HG02870 (cell line): ENCODE data around the gene LTN1.
"Not testable (repeated sequence)": the region's sequence is repeated elsewhere in the genome, so short reads cannot be mapped to it uniquely, and the experiment has no call there.

Source experiments
- ATAC-seq: cut with Tn5 transposase; IDR thresholded peaks from one replicate; pipeline ENCODE4 v1.9.1; 2021; ENCODE audit warnings: mild to moderate bottlenecking, moderate library complexity; ENCODE audit not compliant: unreplicated experiment

The LTN1 gene

DNA sequence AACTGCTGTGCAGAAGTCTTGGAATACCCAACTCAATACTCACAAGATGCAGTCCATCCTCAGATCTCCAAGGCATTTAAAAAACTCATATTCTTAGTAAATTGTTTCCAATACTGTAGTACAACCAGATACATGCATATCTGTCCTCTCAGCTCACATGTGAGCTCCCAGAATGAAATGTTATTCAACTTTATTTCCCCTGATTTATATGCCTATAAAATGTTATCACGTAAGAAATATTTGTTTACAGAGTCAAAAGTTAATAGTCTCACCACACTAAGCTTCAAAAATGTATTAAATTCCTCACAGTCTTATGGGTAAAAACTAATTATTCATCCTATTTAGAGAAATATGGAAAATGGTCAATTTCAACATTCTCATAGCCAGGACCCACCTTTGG lies 56.6 kb downstream of the LTN1 start:
- no peak for ATAC-seq

DNA sequence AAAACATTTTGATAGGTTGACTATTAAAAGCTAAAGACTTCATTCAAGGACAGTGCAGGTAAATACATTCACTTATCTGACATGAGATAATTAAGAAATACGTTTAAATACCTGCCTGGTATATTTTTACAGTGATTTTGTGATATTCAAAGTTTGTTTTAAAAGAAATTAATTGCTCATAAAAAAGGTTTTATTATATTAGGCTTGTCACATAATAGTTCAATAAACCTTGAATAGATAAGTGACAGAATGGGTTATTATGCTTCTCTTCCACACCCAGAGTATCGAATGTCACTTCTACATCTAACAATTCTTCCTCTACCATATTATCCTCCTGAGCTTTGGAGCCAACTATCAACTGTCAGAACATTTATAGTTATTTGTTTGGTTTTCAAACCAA lies 60.0 kb downstream of the LTN1 start:
- ATAC-seq = no peak

DNA sequence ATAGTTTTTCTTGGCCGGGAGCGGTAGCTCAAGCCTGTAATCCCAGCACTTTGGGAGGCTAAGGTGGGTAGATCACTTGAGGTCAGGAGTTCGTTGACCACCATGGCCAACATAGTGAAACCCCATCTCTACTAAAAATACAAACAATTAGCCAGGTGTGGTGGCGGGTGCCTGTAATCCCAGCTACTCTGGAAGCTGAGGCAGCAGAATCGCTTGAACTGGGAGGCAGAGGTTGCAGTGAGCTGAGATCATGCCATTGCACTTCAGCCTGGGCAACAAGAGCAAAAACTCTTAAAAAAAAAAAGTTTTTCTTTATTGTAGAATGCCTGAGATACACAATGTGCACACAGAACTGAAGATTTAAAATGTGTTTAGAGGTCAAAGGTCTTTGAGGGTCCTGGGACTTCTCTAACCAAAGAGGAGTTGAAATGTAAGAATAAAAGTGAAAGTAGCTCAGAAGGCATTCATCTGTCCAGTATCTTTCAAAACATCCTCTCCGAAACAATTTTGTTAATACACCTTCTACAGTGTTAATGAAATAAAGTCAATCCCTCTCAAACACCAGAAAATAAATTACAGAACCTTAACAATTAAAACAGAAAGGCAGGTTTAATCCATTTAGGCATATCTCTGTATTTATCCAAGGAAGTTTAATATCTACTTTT lies 60.8 kb downstream of the LTN1 start:
- ATAC-seq = not testable (repeated sequence)

DNA sequence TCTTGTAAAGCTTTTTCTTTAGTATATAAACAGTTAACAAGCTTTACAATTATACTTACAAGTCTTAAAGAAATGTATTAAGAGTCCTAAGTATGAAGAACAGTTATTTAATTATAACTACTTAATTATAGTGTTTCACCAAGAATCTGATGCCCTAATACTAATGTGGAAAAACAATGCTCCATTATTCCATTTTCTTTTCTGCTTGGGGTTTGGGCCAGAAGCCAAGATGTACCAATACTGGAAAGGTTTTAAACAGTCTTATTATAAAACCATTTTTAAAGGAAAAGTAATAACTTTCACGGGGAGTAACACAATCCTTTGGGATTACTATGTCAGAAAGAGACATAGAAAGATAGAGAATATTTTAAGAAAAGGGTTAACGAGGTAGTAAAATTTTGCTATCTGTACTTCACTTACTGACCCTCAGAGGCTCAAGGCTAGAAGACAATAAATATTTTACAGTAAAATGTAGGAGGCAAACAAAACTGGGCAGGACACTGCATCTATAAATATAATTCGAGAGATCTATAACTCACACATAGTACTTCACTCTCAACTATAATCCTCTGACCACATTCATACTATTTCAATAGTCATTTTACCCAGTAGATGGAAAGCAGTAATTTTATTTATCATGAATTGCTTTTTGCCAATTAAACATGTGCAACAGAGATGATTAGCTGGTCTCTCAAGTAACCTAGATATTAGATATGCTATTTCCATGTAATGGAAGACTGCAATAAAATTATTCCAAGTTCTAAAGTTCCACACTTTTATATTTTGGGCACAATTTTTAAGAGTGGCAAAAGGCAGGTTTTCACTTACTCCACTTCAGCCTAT lies 63.9 kb downstream of the LTN1 start:
- no peak for ATAC-seq

DNA sequence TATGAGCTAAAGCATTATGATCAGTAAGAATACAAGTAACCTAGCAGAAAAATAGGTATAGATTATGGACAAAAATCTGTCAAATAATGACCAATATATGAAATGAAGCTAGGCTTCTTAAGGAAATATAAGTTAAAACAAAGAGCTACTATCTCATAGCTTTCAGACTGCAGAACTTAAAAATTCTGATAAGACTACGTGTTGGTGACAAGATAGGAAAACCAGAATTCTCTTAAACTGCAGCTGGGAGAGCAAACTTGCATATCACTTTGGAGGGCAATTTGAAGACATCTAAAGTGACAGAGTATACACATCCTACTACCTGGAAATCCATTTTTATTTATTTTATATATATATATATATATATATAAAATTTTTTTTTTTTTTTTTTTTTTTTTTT lies 65.5 kb downstream of the LTN1 start:
- no peak for ATAC-seq

DNA sequence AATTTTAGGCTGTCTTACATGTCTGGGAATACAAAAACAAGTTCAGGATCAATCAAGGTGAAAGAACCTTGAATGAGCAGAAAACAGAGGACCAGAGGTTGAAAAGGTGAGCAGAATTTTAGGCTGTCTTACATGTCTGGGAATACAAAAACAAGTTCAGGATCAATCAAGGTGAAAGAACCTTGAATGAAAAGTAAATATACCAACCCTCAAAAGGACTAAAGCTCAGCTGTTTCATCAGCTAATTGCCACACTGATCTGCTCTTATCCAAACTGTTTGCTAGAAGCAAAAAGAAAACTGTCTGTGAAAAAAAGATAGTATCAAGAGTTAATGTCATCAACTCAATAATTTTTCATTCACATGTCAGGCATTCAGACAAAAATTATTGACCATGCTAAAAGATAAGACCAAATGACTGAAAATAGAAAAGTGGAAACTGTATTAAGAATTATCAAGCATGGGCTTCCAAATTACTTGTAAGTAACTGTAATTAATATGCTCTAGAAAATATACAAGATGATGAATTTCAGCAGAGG lies 69.2 kb downstream of the LTN1 start:
- no peak for ATAC-seq

DNA sequence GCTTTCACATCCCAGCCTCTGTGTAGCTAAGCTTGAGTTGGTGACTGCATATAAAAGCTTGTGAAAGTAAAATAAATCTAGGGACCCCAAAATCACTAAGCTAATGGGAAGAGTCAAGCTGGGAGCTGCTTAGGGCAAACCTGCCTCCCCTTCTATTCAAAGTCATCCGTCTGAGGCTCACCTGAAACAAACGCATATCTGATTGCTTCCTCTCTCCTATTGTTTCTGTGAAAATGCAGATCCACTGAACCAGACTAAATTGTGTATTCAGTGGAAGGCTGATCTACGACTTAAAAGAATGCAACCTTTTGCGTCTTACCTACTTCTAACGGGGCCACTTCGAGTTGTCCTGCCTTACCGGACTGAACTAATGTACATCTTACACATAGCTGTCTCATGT lies 70.3 kb downstream of the LTN1 start:
- ATAC-seq = no peak

DNA sequence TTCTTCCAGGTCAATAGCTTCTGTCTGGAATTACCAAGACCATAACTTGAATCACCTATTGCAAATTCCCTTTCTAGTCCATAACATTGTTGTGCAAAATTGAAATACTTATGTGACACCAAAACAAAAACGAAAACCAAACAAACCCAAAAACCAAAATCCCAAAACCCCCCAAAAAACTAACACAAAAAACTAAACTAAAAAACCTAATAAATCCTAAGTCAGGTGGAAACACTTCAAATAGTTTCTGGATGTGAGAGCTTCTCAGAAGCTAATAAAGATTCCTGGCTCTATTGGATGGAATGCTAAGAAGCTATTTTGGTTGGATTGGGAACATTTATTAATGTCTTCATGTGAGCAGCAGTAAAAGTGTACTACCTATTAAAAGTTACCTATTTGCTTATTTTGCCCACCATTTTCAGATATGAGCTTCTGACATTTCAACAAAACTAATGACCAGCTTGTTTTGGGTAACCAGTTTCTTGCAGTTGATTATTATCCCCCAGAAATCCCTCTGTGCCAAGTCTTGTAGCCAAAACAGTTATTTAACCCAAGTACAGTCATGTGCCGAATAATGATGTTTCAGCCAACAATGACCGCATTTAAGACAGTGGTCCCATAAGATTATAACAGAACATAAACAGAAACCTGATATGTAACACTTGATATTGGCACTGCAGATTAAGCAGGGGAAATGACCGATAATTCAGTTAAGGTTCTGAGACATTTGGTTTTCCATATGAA lies 76.4 kb downstream of the LTN1 start:
- no peak for ATAC-seq

DNA sequence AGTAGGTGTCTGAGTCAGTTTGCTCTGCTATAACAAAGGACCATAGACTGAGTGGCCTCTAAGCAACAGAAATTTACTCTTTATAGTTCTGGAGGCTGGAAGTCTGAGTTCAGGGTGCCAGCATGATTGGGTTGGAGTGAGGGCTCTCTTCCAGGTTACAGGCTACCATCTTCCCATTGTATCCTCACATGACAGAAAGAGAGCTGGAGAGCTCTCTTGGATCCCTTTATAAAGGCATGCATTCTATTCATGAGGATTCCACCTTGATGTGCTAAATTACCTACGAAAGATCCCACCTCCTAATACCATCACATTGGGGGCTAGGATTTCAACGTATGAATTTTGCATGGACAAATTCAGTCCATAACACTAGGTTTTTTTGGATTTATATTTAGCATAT lies 79.6 kb downstream of the LTN1 start:
- ATAC-seq = no peak

DNA sequence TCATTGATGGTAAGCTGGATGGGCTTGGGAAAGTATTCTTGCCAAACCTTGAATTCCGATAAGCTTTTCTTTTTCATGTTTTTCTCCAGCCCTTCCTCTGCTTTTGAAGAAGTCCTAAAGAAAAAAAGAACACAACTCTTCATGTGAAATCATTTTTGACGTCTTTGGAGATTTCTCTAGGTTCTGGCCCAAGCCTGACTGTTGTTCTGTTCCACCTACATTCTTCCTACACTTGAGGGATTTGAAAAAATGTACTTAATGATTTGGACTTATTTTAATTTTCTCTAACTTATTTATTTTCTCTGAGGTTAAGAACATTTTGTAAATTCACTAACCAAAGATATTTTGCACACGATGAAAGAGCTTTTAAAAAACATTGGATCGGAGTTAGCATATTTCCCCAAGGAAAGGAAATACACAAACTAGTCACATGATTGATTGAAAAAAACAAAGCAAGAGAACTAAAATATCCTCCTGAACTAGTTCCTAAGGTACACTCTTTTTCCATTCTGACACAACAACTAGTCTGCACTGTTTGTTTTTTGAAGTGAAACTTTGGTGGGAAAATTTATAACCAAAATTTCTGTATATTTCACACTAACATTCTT lies 82.3 kb downstream of the LTN1 start:
- ATAC-seq = no peak

DNA sequence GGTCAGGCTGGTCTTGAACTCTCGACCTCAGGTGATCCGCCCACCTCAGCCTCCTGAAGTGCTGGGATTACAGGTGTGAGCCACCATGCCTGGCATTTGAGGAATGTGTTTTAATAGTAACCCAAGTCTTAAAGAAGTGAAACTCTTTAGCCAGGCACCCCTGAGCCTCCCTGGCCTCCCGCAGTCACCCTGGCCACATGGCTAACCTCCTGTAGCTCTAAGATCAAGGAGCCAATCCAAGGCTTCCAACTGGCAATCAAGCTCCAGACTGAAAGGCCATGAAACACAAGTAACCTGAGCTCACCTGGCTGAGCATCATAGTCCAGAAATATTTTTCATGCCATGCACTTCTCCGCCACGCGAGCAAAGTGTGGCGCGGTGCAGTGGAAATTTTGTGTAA lies 84.3 kb downstream of the LTN1 start:
- ATAC-seq = no peak

DNA sequence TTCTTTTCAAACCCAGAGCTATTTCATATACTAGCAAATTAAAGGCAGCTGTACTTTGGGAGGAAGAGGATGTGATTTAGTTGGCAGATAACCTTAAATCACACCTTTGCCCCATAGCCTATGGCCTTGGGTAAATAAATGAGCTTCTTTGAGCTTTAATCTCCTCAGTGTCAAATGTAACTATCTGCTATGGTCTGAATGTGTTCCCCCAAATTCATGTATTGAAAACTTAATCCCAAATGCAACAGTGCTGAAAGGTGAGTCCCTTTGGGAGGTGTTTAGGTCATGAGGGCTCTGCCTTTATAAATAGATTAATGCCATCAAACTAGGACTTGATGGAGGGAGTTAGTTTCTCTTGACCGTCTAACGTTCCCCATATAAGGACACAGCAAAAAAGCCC lies 85.8 kb downstream of the LTN1 start:
- no peak for ATAC-seq

DNA sequence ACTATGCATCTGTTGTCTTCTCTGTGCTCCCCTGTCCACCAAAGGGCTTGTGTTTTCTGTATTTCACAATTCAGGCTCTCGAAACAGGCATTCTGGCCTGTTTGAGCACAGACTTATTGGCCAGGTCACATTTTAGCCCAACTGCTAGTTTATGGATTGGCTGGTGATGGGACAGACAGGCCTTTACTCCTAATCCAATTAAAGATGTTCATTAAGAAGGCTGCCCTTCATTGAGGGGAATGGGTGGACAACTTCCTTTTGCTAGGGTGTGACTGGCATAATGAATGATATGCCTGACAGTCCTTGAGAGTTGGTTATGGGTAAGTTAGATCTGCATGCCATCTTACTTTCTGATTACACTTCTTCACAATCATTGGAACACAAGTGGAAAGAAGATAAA lies 86.4 kb downstream of the LTN1 start:
- ATAC-seq = no peak

DNA sequence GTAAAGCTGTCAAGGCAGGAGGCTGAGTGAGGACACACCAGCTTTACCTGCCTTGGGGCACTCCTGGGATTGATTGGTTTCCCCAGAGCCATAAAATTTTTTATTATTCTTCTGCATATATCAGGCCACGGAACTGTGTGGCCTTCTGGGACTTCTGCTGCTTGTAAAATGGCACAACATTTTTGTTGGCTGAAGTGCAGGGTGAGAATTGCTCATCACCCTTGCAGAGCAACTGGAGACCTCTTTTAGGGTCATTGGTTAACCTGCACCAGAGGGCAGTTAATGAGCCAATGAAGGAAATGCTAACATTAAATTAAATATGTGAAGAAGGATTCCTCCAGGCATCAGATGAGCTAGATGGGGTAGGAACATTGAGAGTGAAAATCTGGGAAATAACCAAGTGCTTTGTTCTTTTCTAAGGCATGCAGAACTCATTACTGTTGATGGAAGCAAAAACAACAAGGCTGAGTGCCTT lies 87.7 kb downstream of the LTN1 start:
- no peak for ATAC-seq

DNA sequence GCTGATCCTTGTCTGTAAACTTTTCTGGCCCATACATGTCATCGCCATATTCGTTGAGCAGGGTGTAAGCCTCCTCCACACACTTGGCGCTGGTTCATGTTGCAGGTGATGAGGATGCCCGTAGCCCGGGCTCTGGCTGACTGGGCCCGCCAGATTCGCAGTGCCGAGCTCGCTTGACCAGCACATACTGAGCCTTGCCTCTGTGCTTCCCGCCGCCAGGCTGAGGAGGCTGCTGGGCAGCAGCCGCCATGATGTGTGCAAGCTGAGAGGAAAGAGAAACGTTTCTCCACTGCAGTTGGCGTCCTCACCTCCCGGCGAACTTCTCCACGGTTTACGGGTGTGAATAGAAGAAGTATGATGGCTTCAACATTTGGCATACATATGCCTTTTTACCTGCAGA lies 89.2 kb downstream of the LTN1 start:
- no peak for ATAC-seq

DNA sequence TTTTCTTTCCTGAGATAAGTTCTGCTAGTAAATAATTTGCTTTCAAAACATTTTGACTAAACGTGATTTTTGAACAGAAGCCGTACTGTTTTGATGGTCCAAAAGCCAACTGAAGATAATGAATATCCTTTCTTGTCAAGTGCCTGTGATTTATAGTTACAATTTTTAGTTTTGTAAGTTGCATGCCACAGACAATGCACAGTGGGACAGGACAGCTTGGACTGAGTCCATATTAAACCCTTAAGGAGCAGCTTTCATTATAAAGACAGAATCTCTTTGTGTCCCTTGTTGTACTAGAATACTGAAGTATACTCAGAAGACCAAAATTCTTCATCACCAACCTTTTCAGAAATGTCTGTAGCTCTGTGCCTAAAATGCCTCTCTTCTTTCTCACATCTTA lies 92.2 kb downstream of the LTN1 start:
- ATAC-seq = no peak

DNA sequence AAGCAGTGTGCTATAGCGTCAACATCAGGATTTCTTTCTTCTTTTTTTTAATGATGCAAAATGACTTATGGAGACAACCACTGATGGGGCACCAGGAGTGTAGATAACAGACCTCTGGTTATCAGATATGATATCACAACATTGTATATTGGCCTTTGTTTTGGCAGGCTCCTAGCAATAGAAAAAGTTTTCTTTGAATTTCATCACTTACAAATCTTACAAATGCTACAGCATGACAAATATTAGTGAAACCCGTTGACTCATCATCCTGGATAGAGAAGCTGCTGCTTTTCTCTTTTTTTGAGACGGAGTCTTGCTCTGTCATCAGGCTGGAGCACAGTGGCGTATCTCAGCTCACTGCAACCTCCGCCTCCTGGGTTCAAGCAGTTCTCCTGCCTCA lies 92.9 kb downstream of the LTN1 start:
- ATAC-seq = no peak

DNA sequence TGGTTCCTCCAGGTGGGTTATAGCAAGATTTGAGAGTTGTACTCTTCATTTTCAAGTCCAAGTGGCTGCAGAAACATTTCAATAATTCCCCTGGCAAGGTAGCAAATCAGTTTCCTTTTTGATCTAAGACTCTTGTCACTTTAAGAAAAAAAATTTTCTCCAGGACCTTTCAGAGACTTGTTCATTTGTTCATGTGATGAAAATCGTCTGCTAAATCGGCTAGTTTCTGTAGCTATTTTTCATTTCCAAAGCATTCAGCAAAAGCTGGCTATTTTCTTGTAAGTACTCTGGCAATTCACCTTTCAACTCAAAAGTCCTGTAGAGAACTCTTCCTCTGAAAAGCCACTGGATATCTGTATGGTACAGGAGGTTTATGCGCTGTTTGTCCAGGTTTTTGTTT lies 93.5 kb downstream of the LTN1 start:
- no peak for ATAC-seq

DNA sequence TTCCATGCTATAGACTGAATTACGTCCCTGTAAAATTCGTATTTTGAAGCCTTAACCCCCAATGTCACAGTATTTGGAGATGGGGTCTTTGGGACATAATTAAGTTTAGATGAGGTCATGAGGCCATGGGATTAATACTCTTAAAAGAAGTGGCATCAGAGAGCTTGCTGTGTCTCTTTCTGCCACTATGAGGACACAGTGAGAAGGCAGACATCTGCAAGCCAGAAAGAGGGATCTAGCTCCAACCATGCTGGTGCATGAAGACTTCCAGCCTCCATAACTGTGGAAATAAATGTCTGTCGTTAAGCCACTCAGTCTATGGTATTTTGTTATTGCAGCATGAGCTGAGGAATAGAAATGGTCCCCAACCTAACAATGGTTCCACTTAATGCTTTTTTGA lies 99.0 kb downstream of the LTN1 start:
- no peak for ATAC-seq

DNA sequence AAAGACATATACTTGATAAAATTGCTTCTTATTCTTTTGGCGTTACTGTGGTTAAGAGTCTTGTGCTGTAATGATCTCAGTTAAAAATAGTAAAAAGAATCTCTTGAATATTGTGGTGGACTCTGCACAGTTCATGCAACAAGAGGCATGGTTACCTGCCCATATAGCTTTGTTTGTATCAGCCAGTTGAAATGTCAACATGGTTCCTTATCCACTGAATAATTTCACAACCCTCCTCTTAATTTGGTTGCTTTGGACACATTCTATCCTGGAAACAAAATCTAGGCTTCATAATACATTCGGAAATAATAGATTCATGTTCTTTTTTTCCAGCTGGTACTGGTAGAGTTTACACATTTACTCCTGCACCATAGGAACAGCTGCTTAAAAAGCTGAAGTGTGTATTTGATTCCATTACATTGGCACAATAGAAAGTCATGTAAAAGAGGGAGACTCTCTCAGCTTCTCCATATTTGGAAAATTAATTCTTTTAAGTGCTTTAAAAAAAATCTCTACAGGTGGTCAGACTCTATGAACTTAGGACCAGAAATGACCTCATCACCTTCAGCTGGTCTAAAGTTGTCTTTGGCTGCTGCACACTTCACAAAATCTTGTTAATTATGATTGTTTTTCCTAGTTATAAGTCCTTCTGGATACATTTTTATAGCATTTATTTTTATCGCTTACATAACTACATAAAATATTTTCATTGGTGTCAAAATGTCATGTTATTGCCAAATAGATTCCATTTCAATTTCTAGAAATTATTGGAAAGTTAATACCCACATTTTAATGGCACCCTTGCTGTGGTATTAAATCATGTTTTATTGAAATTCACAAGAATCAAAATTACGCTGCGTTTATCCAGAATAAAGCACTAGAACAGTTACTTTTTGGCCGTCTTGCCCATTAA lies 100.2 kb downstream of the LTN1 start:
- no peak for ATAC-seq
